Stimulated activated CD8-positive, alpha-beta memory T cell treated with anti-CD3 and anti-CD28 coated beads, Interleukin-7, amount 100 ng/mL, for 1 hour (primary cell): Measurements from ENCODE around the gene GTSE1.

Source experiments
- DNase-seq, 2 donors: peaks; one replicate each; pipeline ENCODE4 v3.0.0-alpha.2; 2020; ENCODE audit warnings: low read depth in 2 of 2

The GTSE1 gene

DNA sequence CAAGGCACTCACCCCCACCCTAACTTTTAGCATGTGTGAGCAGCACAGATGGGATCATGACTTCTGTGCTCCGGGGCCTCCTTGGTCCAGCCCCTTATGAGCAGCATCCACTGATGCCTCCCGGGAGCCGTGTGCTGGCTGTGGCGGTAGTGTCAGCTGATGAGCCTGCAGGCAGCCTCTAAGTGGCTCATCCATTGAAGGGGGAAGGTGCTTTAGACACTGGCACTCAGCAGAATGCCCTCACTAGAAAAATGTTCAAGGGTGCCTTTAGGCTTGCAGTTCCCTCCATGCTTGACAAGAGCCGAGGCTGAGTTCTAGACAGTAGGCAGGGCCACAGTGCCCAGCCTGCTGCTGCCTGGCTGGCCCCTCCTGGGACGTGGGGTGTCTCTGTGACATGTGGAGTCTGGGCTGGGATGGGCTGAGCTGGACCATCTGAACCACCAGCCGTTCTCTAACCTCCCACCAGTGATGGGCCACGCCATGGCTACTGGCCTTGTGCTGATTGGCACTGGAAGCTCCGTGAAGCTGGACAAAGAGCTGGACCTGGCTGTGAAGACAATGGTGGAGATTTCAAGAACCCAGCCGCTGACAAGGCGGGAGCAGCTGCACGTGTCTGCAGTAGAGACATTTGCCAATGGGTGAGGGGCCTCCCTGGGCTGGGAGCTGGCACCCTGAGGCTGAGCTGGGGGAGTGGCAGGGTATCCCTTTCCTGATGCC is 23.1 kb upstream of the GTSE1 start:
- no peak for DNase-seq

DNA sequence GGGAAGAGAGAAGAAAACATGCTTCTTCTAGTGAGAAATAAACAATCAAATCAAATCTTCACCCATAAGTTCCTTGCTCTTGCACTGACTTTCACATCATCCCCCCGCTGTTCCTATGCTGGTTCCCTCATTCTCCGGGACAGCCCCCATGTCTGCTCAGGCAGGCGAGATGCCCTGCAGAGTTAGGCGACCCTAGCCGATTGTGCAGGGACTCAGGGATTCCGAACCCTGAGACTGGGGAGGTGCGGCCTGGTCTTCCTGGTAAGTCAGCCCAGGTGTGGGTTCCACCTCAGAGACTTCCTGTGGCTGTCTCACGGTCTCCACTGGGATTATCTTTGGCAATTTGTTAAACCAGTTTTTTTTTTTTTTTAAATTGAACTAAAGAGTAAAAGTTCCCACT is 22.3 kb upstream of the GTSE1 start:
- DNase-seq, result no peak

DNA sequence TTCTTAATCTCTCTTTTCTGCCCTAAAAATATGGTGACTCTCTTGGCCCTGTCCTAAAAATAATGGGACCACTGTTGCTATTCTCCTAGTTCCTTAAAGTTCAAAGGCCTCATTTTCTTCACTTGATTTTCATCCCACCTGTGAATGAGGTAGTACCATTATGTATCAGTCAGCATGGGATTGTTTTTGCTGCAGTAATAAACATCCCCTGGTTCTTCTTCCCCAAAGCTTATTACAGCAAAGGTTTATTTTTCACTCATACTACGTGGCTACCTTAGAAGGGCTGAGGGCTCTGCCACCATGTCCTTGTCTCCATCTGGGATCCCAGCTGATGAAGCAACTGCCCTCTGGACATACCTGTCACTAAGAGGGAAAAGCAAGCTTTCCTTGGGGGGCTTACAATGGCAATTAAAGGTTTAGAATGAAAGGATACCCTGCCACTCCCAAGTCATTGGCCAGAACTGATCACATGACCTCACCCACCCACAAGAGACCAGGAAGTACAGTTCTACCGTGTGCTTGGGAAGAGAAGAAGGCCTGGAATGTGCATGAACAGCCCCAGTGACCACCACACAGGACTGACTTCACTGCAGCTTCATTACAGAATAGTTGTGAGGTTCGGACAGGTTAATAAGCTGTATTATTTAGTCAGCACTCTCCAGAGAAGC is 21.1 kb upstream of the GTSE1 start:
- DNase-seq, result no peak

DNA sequence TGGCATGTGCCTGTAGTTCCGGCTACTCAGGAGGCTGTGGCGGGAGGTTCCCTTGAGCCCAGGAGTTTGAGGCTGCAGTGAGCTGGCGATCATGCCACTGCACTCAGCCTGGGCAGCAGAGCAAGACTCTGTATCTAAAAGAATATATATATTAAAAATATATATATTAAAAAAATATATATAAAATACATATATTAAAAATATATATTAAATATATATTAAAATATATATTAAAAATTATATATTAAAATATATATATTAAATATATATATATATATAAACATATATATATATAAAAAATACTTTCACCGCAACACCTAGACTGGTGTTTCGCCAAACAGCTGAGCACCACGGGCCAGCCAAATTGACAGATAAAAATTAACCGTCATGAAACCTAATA is 20.1 kb upstream of the GTSE1 start:
- DNase-seq, result no peak

DNA sequence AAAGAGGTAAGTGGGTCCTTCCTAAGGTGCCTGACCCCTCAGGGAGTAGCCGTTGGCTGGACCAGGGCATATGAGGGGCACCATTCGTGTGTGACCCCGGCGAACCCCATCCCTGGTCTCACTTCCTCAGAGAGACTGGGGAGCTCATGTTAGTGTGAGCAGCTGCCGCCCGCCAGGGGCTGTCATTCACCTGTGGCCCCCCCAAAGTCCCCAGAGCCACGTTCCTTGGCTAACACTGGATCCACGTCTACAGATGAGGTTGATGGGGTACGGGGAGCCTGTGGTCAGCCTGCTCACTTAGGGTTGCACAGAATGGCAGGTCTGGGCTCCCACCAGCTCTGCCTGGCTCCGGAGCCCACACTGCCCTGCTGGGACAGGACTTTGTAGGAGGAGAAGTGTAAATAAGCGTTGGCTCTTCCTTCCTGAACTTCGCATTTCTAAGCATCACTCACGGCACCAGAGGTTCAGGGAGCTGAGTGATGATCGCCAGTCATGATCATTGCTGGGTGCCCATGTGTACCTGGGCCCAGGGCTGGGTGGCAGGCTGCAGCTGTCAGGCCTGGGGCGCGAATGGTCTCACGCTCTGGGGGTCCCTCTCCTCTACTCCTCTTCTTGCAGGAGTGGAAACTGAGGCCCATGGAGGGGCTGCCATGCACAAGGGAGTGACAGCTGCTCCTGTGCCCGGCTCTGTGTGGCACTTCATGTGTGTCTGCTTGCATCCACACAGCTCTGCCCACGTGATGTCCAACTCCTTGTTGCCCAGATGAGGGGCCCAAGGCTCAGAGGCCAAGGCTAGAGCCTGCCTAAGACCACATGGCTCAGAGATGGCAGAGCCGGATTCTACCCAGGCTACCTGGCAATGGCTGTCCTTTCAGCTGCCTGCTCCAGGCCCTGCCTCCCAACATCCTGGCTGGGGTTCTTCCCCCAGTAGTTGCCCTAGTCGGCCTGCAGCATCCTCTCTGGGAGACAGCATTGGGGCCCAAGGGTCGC is 17.7 kb upstream of the GTSE1 start:
- no peak for DNase-seq

DNA sequence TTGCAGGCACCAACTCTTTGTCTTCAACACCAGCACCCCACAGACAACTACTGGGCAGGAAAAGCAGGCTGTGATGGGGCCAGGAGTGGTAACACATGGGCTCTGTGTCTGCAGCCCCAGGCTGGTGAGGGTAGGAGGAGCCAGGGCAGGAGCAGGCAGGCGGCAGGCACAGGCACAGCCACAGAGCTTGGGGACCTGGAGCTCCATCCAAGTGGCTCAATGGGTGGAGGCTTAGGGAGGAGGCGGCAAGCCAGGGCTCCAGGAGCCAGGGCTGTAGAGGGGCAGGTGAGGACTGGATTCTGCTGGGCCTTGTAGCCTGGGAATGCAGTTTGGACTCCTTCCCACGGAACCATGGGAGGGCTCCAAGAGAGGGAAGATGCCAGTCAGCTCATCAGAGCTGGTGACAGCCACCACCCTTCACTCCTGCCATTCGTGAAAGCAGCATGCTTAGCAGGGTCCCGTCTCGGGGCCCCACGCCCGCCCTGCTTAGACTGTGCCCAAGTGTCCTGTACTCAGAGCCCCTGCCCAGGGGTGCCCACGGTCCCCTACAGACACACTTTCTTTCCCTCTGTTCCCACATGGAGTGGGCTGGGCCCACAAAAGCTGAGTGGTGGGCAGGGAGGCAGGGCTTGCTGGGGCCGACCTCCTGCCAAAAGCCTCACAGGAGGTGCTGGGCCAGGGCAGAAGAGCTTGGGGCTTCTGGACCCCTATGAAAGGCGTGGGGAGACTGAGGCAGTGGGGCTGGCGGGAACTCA is 16.4 kb upstream of the GTSE1 start:
- DNase-seq, result no peak

DNA sequence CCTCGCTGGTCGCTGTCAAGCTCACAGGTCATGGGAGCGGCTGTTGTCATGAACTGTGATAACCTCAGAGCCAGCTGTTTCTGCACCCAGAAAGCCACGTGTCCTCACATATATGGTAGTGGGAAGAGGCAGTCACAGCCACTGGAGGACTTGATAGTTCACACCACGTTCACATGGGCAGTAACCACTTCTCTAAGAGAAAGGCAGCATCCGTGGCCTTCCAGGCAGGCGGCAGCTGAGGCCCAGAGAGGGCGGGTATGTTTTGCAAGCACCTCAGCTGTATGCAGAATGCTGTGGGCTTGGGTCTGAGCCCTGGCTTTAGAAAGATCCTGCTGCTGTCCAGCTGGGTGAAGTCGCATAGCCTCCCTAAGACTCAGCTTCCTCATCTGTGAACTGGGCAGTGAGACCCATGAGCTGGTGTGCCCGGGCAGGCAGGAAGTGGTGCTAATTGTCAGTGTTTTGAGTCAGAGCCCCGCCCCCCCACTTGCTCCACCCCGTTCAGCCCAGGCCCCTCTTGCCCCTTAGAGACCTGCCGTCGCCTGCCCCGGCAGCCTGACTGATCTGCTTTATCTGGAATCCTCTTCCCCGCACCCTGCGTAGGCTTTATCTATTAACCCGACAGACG is 15.6 kb upstream of the GTSE1 start:
- DNase-seq, result no peak

DNA sequence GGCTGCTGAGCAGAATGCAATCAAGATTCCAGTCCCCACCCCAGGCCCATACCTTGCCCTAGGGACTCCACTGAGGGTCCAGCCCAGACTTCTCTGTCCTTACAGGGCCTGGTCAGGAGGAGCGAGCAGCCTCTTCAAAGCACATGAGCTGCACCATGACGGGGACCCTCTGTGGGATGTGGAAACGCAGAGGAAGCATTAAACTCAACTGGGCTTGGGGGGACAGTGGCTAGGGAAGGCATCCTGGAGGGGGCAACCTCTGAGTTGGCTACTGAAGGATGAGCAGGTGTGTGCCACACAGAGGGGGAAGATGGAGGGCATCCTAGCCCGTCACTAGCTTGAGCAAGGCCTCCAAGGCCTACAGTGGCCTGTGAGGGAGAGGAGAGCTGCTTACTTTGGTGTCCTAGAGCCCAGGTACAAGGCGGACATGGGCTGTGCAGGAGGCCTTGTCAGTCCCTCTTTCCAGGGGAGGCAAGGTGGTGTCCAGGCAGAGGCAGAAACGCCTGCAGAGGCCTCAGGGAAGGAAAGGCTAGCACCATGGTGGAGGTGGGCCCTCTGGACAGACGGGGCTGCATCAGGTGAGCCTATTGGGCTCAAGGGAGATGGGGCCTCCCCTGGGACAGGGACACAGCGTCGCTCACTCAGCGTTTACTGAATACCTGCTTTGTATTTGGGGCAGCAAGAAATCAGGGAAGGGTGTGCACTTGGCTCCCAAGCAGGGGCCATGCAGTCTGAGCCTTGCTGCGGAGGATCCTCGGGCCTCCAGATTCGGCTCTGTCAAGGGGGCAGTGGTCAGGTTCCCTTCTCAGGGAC is 14.6 kb upstream of the GTSE1 start:
- DNase-seq, result no peak

DNA sequence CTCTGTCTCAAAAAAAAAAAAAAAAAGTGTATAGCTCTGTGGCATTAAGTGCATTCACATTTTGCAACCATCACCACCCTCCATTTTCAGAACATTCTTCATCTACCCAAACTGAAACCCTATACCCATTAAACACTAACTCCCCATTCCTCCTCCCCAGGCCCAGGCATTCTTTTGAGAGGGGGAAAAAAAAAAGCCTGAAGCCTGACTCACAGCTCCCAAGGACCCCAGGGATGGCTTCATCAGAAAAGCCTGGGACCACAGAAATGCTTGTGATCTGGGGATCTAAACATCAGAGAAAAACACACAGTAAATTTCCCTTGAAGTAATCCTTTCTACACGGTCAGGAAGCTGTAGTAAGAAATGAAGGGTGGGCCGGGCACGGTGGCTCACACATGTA is 10.7 kb upstream of the GTSE1 start:
- DNase-seq, result no peak

DNA sequence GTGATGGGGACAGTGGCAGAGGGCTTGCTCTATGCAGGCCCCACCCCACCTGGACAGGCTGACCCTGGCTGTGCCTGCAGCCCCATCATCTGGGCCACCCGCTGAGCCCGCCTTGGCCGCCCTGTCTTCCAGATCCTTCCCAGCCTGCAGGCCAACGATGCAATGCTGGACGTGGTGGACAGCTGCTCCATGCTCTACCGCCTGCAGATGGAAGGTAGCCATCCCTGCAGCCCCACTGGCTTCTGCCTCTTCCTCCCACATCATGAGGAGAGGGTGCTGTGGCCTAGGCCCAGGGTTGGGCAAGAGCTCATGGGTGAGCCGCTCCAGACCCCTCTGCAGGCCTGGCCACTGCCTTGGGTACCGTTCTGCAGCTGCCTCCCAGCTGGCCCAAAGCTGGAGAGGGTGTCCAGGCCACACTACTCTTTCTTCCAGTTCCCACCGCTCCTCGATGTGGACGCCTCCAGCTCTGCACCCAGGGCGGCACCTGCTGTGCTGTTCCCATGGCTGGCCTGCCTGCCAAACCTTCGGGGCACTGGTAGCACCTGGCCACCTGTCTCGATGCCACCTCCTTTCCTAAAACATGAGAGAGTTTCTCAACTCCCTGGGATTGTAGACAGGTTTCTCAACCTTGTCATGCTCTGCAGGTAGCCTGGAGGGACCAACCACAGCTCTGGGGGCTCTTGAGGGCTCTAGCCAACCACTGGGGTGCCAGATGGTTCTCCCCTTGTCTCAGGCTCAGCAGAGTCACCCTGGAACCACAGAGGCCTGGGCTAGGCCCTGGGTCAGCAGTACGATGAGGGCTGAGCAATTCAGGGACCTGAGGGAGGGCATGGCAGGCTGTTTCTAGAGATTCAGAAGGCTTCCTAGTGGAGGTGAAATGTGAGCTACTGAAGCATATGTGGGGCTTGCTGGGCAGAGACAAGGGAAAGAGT is 9.5 kb upstream of the GTSE1 start:
- DNase-seq, result no peak

DNA sequence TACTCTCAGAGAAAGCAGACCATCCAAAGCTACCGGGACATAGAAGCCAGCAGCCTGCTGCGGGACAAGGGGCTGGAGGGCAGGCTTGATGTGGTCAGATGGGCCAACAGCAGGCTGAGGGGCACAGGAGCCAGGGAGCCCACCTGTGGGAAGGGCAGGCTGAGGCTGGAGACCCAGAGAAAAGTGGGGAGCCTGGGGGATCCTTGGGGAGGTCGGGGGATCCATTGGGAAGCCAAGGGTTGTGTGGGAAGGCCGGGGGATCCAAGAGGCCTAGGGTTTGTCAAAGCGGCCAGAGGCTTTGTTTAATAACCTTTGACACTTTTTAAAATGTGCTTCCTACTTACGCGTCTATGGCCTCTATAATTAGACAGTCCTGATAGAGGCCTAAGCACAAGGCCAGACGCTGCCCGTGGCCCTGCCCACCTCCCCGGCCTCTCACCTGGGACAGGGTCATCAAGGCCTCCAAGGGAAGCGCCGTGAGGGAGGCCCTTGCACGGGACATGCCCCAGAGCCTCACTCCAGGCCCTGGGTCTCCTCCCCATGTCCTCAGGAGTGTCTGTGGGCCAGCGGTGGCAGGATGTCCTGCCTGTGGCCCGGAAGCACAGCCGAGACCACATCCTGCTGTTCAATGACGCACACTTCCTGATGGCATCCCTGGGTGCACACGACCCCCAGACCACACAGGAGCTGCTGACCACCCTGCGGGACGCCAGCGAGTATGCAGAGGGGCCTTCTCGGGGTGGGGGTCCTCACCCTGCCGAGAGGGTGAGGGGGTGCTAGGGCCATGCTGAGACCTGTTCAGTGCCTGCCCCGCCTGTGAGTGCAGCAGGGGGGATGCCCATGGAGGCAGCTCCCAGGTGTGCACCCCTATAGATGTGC is 8.6 kb upstream of the GTSE1 start:
- DNase-seq, result no peak

DNA sequence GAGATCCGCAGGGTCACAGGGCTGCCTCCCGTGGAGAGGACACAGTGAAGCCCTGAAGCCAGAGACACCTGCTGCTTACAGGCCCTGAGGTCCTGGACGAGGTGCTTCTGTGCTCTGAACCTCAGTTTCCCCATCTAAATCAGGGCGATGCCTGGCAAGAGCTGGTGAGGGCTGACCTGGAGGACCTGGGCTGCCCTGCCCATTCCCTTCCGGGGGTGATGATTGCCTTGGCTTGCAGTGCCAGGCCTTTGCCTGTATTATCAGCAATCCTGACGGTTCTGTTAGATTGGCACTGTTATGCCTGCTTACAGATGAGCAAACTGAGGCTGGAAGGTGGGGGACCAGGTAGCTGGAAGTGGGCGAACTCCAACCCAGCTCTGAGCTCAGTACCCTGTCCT is 7.8 kb upstream of the GTSE1 start:
- DNase-seq, result no peak

DNA sequence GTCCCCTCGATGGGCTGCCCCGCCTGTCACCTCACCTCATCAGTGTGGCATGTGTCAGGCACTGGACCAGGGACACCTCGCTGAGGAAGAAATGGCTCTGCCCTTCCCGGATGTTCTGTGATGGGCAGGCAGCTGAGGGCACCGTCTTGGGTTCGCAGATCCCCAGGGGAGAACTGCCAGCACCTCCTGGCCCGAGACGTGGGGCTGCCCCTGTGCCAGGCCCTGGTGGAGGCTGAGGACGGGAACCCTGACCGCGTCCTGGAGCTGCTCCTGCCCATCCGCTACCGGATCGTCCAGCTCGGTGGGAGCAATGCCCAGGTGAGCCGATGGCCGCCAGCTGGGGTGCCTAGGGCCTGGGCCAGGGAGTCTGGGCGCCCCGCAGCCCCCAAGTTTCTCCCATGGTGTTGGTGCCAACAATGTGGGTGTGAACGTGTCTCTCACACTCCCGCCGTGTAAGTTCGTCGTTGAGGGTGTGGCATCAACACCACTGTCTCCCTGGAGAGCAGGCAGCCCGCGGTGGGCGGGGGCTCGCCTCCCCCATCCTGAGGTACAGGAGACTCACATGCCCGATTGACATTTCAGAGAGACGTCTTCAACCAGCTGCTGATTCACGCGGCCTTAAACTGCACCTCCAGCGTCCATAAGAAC is 7.3 kb upstream of the GTSE1 start:
- DNase-seq, result no peak

DNA sequence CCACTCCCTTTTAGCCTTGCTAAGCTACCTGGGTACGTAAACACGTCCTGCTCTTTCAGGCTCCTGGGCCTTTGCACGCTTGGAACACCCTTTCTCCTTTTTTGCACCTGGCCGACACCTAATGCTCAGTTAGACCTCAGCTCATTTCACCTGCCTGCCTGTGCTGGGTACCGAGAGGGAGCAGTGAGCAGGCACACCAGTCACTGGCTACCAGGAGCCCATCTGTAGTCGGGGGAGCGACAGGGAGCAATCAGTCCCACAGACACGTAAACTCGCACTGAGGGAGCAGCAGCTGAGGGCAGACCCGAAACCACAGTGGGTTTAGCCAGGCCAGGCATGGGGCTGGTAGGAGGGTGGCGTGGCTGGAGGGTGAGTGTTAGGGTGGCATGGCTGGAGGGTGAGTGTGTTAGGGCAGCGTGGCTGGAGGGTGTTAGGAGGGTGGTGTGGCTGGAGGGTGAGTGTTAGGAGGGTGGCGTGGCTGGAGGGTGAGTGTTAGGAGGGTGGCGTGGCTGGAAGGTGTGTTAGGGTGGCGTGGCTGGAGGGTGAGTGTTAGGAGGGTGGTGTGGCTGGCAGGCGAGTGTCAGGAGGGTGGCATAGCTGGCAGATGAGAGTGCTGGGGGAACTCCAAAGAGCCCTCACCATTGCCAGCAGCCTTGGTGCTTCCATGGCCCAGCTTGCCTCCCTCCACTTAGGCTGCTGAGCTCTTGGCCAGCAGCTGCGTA is 6.4 kb upstream of the GTSE1 start:
- DNase-seq, result no peak

DNA sequence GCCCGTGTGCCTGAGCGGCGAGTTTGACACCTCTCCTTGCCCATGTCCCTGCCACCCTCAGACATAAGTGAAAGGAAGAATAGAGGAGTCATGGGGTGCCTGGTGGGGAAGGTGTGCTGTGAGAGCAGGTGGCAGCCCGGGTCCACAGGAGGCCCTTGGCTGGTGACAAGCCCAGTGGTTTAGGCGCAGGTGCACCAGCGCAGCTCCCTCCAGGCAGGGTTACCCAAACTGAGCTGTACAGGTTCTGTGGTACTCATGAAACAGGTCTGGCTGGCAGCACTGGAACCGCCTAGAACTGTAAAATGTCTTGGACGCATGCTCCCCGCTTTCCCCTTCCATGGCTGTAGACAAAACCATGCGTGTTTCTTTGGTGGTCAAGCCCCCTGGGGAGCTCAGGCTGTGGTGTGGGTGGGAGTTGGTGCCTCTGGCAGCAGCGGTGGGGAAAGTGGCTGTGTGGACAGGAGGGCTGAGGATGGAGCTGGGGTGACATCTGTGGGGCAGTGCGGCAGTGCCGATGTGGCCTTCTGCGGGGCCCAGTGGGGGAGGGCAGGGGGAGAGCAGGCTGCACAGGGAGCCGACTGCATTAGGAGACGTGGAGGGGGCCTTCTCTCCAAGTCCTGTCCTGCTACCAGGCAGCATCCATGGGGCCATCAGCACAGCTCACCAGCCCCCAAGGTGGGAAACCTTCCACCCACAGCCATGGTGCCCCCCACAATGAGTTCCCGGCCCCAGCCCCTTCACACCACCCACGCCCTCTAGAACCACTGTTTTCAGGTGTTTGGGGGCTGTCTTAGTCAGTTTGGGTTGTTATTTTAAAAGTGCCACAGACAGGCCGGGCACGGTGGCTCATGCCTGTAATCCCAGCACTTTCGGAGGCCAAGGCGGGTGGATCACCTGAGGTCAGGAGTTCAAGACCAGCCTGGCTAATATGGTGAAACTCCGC is 5.6 kb upstream of the GTSE1 start:
- no peak for DNase-seq

DNA sequence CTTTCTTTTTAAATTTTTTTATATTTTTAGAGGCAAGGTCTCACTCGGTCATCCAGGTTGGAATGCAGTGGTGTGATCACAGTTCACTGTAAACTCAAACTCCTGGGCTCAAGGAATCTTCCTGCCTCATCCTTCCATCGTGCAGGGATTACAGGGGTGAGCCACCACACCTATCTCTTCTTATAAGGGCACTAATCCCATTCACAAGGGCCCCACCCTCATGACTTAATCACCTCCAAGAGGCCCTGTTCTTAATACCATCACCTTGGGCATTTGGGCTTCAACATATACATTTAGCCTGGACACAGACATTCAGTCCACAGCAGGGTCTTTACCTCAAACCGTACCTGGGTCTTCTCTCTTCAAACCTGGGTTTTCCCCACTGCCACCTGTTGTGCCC is 4.5 kb upstream of the GTSE1 start:
- DNase-seq, result no peak
